Endothelial cell of umbilical vein (primary cell): ENCODE results near the gene SNCG. TPM values are rescaled to one million over a fixed set of nuclear protein-coding genes. Genes with fewer than 3 reads are reported as not detected.
"Not testable (repeated sequence)": the region's sequence is repeated elsewhere in the genome, so short reads cannot be mapped to it uniquely, and the experiment has no call there.

Experiments
- BruUV-seq: library from RNA; stranded (reverse); fragments of 400-500 nt; replicated peaks from 2 replicates; lab custom pipeline; 2021; lab: Mats Ljungman, UMichigan
- CTCF ChIA-PET: fragments of 300-600, 350-600 bp; sonication (Branson Sonifier 250); formaldehyde crosslinking; loops from one replicate; lab custom pipeline; 2021; ENCODE audit warnings: antibody characterized with exemption, inconsistent platforms; lab: Charles Lee
- POLR2A ChIA-PET: fragments of 300-600, 350-600 bp; sonication (Branson Sonifier 250); formaldehyde crosslinking; loops from one replicate; lab custom pipeline; 2021; ENCODE audit warnings: antibody characterized with exemption, inconsistent platforms; lab: Charles Lee
- DNase-seq: peaks from one replicate; pipeline ENCODE4 v3.0.0-alpha.2; 2011; ENCODE audit warnings: low read depth, low spot score
- FAIRE-seq: peaks from 2 replicates; lab custom pipeline; 2011; peaks lifted over from hg19 to GRCh38; lab: Jason Lieb, UNC
- H2AFZ ChIP-seq: 2 replicates; pipeline ENCODE4 v1.6.0; 2012; ENCODE audit warnings: low read depth, low read length, control low read depth, inconsistent platforms
- H3K27ac ChIP-seq: 2 replicates; pipeline ENCODE4 v1.5.1; 2011; ENCODE audit warnings: low read depth, mild to moderate bottlenecking, control low read depth, low read length, moderate library complexity; ENCODE audit not compliant: insufficient read depth
- H3K27me3 ChIP-seq, 2 experiments: 2 replicates each; pipeline versions ENCODE4 v1.6.0 to v1.6.1; 2011; ENCODE audit warnings: low read length in 2 of 2, mixed read lengths in 1 of 2; ENCODE audit not compliant: control insufficient read depth in 2 of 2, insufficient read depth in 2 of 2
- H3K36me3 ChIP-seq, 2 experiments: 2 replicates in 1 of 2; 3 replicates in 1 of 2; pipeline ENCODE4 v1.5.1; 2011; ENCODE audit warnings: low read length in 2 of 2, mild to moderate bottlenecking in 1 of 2, moderate library complexity in 1 of 2; ENCODE audit not compliant: control insufficient read depth in 2 of 2, insufficient read depth in 2 of 2; ENCODE audit errors: extremely low read depth in 1 of 2
- H3K4me1 ChIP-seq: 3 replicates; pipeline ENCODE4 v1.5.1; 2011; ENCODE audit warnings: mild to moderate bottlenecking, low read length; ENCODE audit not compliant: control insufficient read depth, insufficient read depth; ENCODE audit errors: extremely low read depth
- H3K4me2 ChIP-seq: 2 replicates; pipeline ENCODE4 v1.6.1; 2011; ENCODE audit warnings: low read length, control low read depth, mixed read lengths; ENCODE audit not compliant: insufficient read depth
- H3K4me3 ChIP-seq, 3 experiments: fragments of 200-600 bp in 1 of 3; sonication (generic), shearing (Covaris generic) in 1 of 3; replicated peaks in 1 of 3; 2 replicates each; pipeline ENCODE4 v1.5.1; 2011 to 2016; ENCODE audit warnings: control low read depth in 3 of 3, low read length in 3 of 3, mild to moderate bottlenecking in 2 of 3, inconsistent platforms in 1 of 3, low read depth in 1 of 3, moderate library complexity in 1 of 3; ENCODE audit not compliant: insufficient read depth in 1 of 3
- H3K79me2 ChIP-seq: 2 replicates; pipeline ENCODE4 v1.6.0; 2012; ENCODE audit warnings: low read length, inconsistent platforms; ENCODE audit not compliant: control insufficient read depth, insufficient read depth
- H3K9ac ChIP-seq: replicated peaks from 2 replicates; pipeline ENCODE3; 2011; ENCODE audit warnings: low read length, control low read depth; ENCODE audit not compliant: insufficient read depth; ENCODE audit errors: extremely low read depth
- H3K9me1 ChIP-seq: replicated peaks from 3 replicates; pipeline ENCODE4 v1.6.0; 2011; ENCODE audit warnings: mild to moderate bottlenecking, low read length; ENCODE audit not compliant: control insufficient read depth, insufficient read depth; ENCODE audit errors: extremely low read depth
- H3K9me3 ChIP-seq: replicated peaks from 2 replicates; pipeline ENCODE4 v1.5.1; 2012; ENCODE audit warnings: low read length, inconsistent platforms; ENCODE audit not compliant: control insufficient read depth, insufficient read depth
- H4K20me1 ChIP-seq: replicated peaks from 2 replicates; pipeline ENCODE3; 2011; ENCODE audit warnings: mild to moderate bottlenecking, low read length; ENCODE audit not compliant: control insufficient read depth, insufficient read depth; ENCODE audit errors: extremely low read depth
- EZH2 ChIP-seq: IDR thresholded peaks from 2 replicates; pipeline ENCODE4 v1.6.1; 2012; ENCODE audit warnings: borderline replicate concordance, low read depth, mild to moderate bottlenecking, moderate library complexity, low read length, inconsistent platforms; ENCODE audit not compliant: severe bottlenecking
- FOS ChIP-seq: IDR thresholded peaks from 2 replicates; pipeline ENCODE4 v1.6.1; 2011; ENCODE audit warnings: mild to moderate bottlenecking, low read length, moderate library complexity, borderline replicate concordance; ENCODE audit not compliant: insufficient read depth
- GATA2 ChIP-seq: IDR thresholded peaks from 2 replicates; pipeline ENCODE4 v1.7.0; 2011; ENCODE audit warnings: low read depth, mild to moderate bottlenecking, moderate library complexity, mixed read lengths, low read length; ENCODE audit not compliant: insufficient read length, insufficient read depth
- JUN ChIP-seq: IDR thresholded peaks from 2 replicates; pipeline ENCODE4 v1.6.1; 2011; ENCODE audit warnings: borderline replicate concordance, low read depth; ENCODE audit not compliant: insufficient read length, insufficient read depth
- MAX ChIP-seq: IDR thresholded peaks from 2 replicates; pipeline ENCODE4 v1.6.1; 2011; ENCODE audit not compliant: insufficient read depth, insufficient read length
- MYC ChIP-seq: IDR thresholded peaks from one replicate; pipeline ENCODE4 v1.6.1; 2011; ENCODE audit warnings: mild to moderate bottlenecking, low read depth, low read length
- POLR2A ChIP-seq: IDR thresholded peaks from 2 replicates; pipeline ENCODE4 v1.6.1; 2012; ENCODE audit warnings: low read depth, mild to moderate bottlenecking, control low read depth, low read length
- POLR2AphosphoS5 ChIP-seq: IDR thresholded peaks from 2 replicates; pipeline ENCODE4 v1.6.1; 2012; ENCODE audit warnings: low read depth, mild to moderate bottlenecking, control low read depth, low read length, moderate library complexity; ENCODE audit not compliant: insufficient read depth
- dilution Hi-C: fragments of 300-500 bp; cut with MboI; formaldehyde crosslinking; loops from one replicate; pipeline ENCODE4 v1.15.0; 2019; ENCODE audit warnings: low sequenced_read_pairs; ENCODE audit not compliant: extremely low pct_ligation_motif_present
- intact Hi-C: fragments of 100-400 bp; cut with micrococcal nuclease; formaldehyde crosslinking; loops from one replicate; pipeline ENCODE4 v1.10.0; 2022
- polyA plus RNA-seq, 4 experiments: library from polyadenylated mRNA; depleted of rRNA in 3 of 4; stranded (reverse) in 3 of 4; unstranded in 1 of 4; fragments of >200 nt; gene quantifications; 2 replicates each; pipeline versions ENCODE4 v1.2.1 to v1.2.3, GENCODE V29; 2011 to 2012; ENCODE audit warnings: missing spikeins in 1 of 4
- total RNA-seq: library from RNA; stranded (reverse); gene quantifications from 2 replicates; pipeline ENCODE4 v1.2.3, GENCODE V29; 2021
- TF ChIP-seq, protein P1 (sequence below), 2 donors: IDR thresholded peaks; 1 replicate in 1 of 2; 2 replicates in 1 of 2; pipeline ENCODE4 v1.5.1; 2011; ENCODE audit warnings: low read length in 2 of 2, mild to moderate bottlenecking in 2 of 2, moderate library complexity in 2 of 2, control low read depth in 1 of 2, inconsistent platforms in 1 of 2, low read depth in 1 of 2; ENCODE audit not compliant: insufficient read depth in 1 of 2; ENCODE audit errors: extremely low read depth in 1 of 2

SNCG gene
- total and polyA plus RNA-seq, 2 donors (not counting 3 experiments of a cell fraction or from before 2014, with no cell fraction given), result 31.4 to 60.8 TPM

DNA sequence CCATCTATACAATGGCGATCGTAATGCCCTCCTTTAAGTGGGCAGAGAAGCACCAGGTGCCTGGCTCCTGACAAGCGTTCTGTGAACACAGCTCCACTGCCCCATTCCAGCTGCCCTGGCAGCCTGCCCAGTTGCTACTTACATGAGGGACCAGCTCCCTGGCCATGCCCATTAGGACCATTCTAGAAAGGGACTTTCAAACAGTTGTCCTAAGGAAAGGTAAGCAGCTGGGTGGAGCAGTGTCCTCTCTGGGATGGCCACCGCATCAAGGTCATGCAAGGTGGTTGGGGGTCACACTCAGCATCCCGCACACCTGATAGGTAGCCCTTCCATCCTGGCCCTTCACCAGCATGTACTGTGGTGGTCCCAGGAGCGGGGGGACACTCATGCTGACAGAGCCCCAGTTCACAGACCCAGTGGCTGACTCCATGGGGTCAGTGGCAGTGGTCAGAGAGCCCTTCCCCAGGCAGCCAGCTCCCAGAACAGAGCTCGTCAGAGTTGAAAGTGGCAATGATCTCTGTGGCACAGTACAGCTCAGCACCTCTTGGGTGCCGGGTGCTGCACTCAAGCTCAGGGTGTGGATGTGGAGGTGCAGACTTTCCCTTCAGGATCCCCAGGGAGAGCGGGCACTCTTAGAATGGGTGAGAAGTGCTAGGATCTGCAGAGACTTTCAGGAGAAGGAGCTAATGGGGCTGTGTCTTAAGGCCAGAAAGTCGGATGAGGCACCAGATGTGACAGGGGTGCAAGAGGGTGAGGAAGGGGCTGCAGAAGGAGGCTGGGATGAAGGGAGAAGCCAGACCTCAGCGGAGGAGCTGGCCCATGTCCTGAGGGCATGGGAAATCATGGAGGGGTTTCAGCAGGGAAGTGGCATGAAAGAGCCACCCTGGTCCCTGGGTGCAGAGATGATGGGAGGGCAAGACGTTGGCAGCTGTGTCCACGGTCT lies 11.9 kb upstream of the SNCG start:
- TF ChIP-seq EZH2, result no peak
- no peak for TF ChIP-seq POLR2AphosphoS5
- no peak for TF ChIP-seq JUN
- TF ChIP-seq POLR2A, result no peak
- TF ChIP-seq FOS, result no peak
- TF ChIP-seq, protein P1, sequence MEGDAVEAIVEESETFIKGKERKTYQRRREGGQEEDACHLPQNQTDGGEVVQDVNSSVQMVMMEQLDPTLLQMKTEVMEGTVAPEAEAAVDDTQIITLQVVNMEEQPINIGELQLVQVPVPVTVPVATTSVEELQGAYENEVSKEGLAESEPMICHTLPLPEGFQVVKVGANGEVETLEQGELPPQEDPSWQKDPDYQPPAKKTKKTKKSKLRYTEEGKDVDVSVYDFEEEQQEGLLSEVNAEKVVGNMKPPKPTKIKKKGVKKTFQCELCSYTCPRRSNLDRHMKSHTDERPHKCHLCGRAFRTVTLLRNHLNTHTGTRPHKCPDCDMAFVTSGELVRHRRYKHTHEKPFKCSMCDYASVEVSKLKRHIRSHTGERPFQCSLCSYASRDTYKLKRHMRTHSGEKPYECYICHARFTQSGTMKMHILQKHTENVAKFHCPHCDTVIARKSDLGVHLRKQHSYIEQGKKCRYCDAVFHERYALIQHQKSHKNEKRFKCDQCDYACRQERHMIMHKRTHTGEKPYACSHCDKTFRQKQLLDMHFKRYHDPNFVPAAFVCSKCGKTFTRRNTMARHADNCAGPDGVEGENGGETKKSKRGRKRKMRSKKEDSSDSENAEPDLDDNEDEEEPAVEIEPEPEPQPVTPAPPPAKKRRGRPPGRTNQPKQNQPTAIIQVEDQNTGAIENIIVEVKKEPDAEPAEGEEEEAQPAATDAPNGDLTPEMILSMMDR (IDR thresholded peaks at IDR 0.05; ENCODE audit: extremely low read depth in 1 of 2, insufficient read depth in 1 of 2, low read depth in 1 of 2, low read length in 2 of 2), result no peak
- no peak for TF ChIP-seq GATA2
- no peak for TF ChIP-seq MAX
- no peak for TF ChIP-seq MYC
- BruUV-seq, result no TSS peak
- H3K4me3 ChIP-seq, result no peak overlapping the region
- H3K79me2 ChIP-seq, result peaks cover 59% of the 10 kb centered on the region
- no peaks in the 10 kb centered on the region for H3K9me3 ChIP-seq
- no peaks in the 10 kb centered on the region for H3K27me3 ChIP-seq
- no peak for FAIRE-seq
- no peak for DNase-seq
- H3K4me1 ChIP-seq, result no peaks in the 10 kb centered on the region
- no peaks in the 10 kb centered on the region for H4K20me1 ChIP-seq
- no peak overlapping the region for H2AFZ ChIP-seq
- no peak overlapping the region for H3K9ac ChIP-seq
- H3K27ac ChIP-seq, result no peak overlapping the region
- peaks cover 20 to 47% of the 10 kb centered on the region in 2 experiments for H3K36me3 ChIP-seq
- no peaks in the 10 kb centered on the region for H3K9me1 ChIP-seq
- intact Hi-C loops, result no loop called here
- CTCF ChIA-PET, result interaction anchor here (2.2 to 12.5 kb wide), 3 partner anchors 11 to 147 kb away, joined by 5 to 325 read pairs (median 189); partner anchors contain the start of genes ADIRF, MMRN2 and SNCG
- H3K4me2 ChIP-seq, result no peak overlapping the region
- POLR2A ChIA-PET, result interaction anchor here (2.9 kb wide), 1 partner anchor 12 kb away, joined by 13 read pairs; the partner anchor contains the start of genes MMRN2 and SNCG
- dilution Hi-C loops, result no loop called here

GRCh38 chr10:86947806-86948205 lies 10.6 kb upstream of the SNCG start:
- FAIRE-seq, BruUV-seq, dilution Hi-C loops: not testable (repeated sequence)

More at GRCh38 chr10:86947806-86948205, 10.6 kb upstream of the SNCG start:
- POLR2A ChIA-PET, H3K4me2 ChIP-seq, DNase-seq, H2AFZ ChIP-seq, intact Hi-C loops, H3K9me3 ChIP-seq, H3K27me3 ChIP-seq, H3K9me1 ChIP-seq, H3K4me3 ChIP-seq, H3K27ac ChIP-seq, H3K4me1 ChIP-seq, H3K9ac ChIP-seq, H4K20me1 ChIP-seq: not testable (repeated sequence)
- Histone ChIP-seq H3K36me3 (peaks cover 12 to 39% of the 10 kb centered on the region in 2 experiments), H3K79me2 (peaks cover 68% of the 10 kb centered on the region)
- CTCF ChIA-PET, result interaction anchor here (0.5 to 12.5 kb wide), 5 partner anchors 9 to 263 kb away, joined by 3 to 325 read pairs (median 5); partner anchors contain the start of genes ADIRF, MMRN2 and SNCG
